A549 (cell line): Measurements from ENCODE around the gene BAHCC1. TPM values are rescaled to one million over a fixed set of nuclear protein-coding genes. Genes with fewer than 3 reads are reported as not detected.

ENCODE experiments used
- ATAC-seq, 2 experiments: fragments of 200-7000 bp in 1 of 2; fragments of >200 bp in 1 of 2; cut with Nextera tagmentation in 1 of 2; cut with Tn5 transposase in 1 of 2; 3 replicates each; pipeline versions ENCODE4 v1.8.0 to v1.9.1; 2018 to 2020; ENCODE audit warnings: mild to moderate bottlenecking in 1 of 2, moderate library complexity in 1 of 2
- CTCF ChIA-PET: fragments of 300-600 bp; sonication (Branson Sonifier 250); formaldehyde crosslinking; extraction: SDS; loops from one replicate; lab custom pipeline; 2021; ENCODE audit warnings: antibody characterized with exemption, inconsistent platforms; lab: Yijun Ruan, JAX
- POLR2A ChIA-PET: fragments of 350-600 bp; formaldehyde crosslinking; extraction: SDS; loops from one replicate; lab custom pipeline; 2021; ENCODE audit warnings: antibody characterized with exemption, inconsistent platforms; lab: Yijun Ruan, JAX
- DNase-seq, 2 experiments: peaks; one replicate each; pipeline versions ENCODE4 v3.0.0 to v3.0.0-alpha.2; 2011 to 2016; ENCODE audit warnings: low read depth in 1 of 2, low spot score in 1 of 2
- FAIRE-seq: peaks from 2 replicates; lab custom pipeline; 2011; peaks lifted over from hg19 to GRCh38; lab: Jason Lieb, UNC
- H3K27ac ChIP-seq, 2 experiments: fragments of >200 bp; sonication (Bioruptor Twin); formaldehyde crosslinking; 3 replicates each; pipeline ENCODE4 v1.5.1; 2016 to 2017
- H3K4me1 ChIP-seq: fragments of >200 bp; sonication (Bioruptor Twin); formaldehyde crosslinking; 3 replicates; pipeline ENCODE4 v1.6.1; 2016
- H3K4me2 ChIP-seq: fragments of >200 bp; sonication (Bioruptor Twin); formaldehyde crosslinking; 3 replicates; pipeline ENCODE4 v1.6.1; 2016
- H3K4me3 ChIP-seq: fragments of >200 bp; sonication (Bioruptor Twin); formaldehyde crosslinking; 3 replicates; pipeline ENCODE4 v1.5.1; 2016
- H3K9me3 ChIP-seq: fragments of >200 bp; sonication (Bioruptor Twin); formaldehyde crosslinking; 3 replicates; pipeline ENCODE4 v1.6.1; 2016
- CBX2 ChIP-seq: fragments of 200-600 bp; sonication (generic); IDR thresholded peaks from 2 replicates; pipeline ENCODE4 v1.6.1; 2016; ENCODE audit warnings: low read depth, mild to moderate bottlenecking, borderline replicate concordance
- CBX8 ChIP-seq: fragments of 200-600 bp; sonication (generic); IDR thresholded peaks from 2 replicates; pipeline ENCODE4 v1.6.1; 2016
- CHD2 ChIP-seq: fragments of 150-350 bp; IDR thresholded peaks from 2 replicates; pipeline ENCODE4 v1.6.1; 2014; ENCODE audit warnings: low read length; ENCODE audit not compliant: partially characterized antibody
- E2F6 ChIP-seq: IDR thresholded peaks from 2 replicates; pipeline ENCODE4 v1.6.1; 2012; ENCODE audit warnings: low read depth, borderline replicate concordance
- EHMT2 ChIP-seq: fragments of 200-600 bp; sonication (generic); IDR thresholded peaks from 2 replicates; pipeline ENCODE4 v1.6.1; 2016; ENCODE audit warnings: antibody characterized with exemption, low read depth, mild to moderate bottlenecking, moderate library complexity
- ELK1 ChIP-seq: fragments of 150-350 bp; IDR thresholded peaks from 2 replicates; pipeline ENCODE4 v1.6.1; 2014; ENCODE audit warnings: low read depth, mild to moderate bottlenecking, low read length
- EP300 ChIP-seq, 2 experiments: fragments of >200 bp; sonication (Bioruptor Twin); formaldehyde crosslinking; IDR thresholded peaks; 2 replicates in 1 of 2; 3 replicates in 1 of 2; pipeline ENCODE4 v1.6.1; 2016 to 2017
- FOSB ChIP-seq: fragments of 250-450 bp; sonication (Bioruptor Pico); IDR thresholded peaks from 2 replicates; pipeline ENCODE4 v1.5.0; 2020; ENCODE audit warnings: mild to moderate bottlenecking, moderate library complexity
- GATA3 ChIP-seq: IDR thresholded peaks from 2 replicates; pipeline ENCODE4 v1.6.1; 2012; ENCODE audit warnings: borderline replicate concordance
- HOXA7 ChIP-seq: fragments of 250-450 bp; sonication (Bioruptor Pico); IDR thresholded peaks from 2 replicates; pipeline ENCODE4 v1.5.0; 2020; ENCODE audit warnings: mild to moderate bottlenecking, moderate library complexity
- KDM1A ChIP-seq: fragments of 200-600 bp; sonication (generic); IDR thresholded peaks from 2 replicates; pipeline ENCODE4 v1.6.1; 2016; ENCODE audit warnings: low read depth, mild to moderate bottlenecking
- MYC ChIP-seq: IDR thresholded peaks from 2 replicates; pipeline ENCODE4 v1.6.1; 2012; ENCODE audit warnings: mild to moderate bottlenecking, inconsistent platforms, low read length, improper control_type of control experiment, borderline replicate concordance
- NR3C1 ChIP-seq: fragments of >200 bp; sonication (Bioruptor Twin); formaldehyde crosslinking; IDR thresholded peaks from 3 replicates; pipeline ENCODE4 v1.6.1; 2017
- PHF8 ChIP-seq: fragments of 200-600 bp; sonication (generic); IDR thresholded peaks from 2 replicates; pipeline ENCODE4 v1.6.1; 2016; ENCODE audit warnings: low read depth, mild to moderate bottlenecking, antibody characterized with exemption, moderate library complexity, borderline replicate concordance
- POLR2A ChIP-seq: IDR thresholded peaks from 2 replicates; pipeline ENCODE4 v1.6.1; 2012; ENCODE audit warnings: mild to moderate bottlenecking, low read length
- RCOR1 ChIP-seq: fragments of 150-350 bp; IDR thresholded peaks from 2 replicates; pipeline ENCODE4 v1.6.1; 2014; ENCODE audit warnings: antibody characterized with exemption, low read length, low read depth
- RFX5 ChIP-seq: fragments of 450-650 bp; IDR thresholded peaks from 2 replicates; pipeline ENCODE4 v1.7.1; 2014; ENCODE audit warnings: antibody characterized with exemption, mild to moderate bottlenecking, moderate library complexity
- SMC3 ChIP-seq: fragments of >200 bp; sonication (Bioruptor Twin); formaldehyde crosslinking; IDR thresholded peaks from 3 replicates; pipeline ENCODE4 v1.6.1; 2018; ENCODE audit warnings: inconsistent platforms
- TFCP2L1 ChIP-seq: fragments of 250-450 bp; sonication (Bioruptor Pico); IDR thresholded peaks from 2 replicates; pipeline ENCODE4 v1.5.0; 2021; ENCODE audit warnings: mild to moderate bottlenecking
- TP53 ChIP-seq: fragments of 250-450 bp; sonication (Bioruptor Pico); IDR thresholded peaks from 2 replicates; pipeline ENCODE4 v1.5.0; 2021; ENCODE audit warnings: mild to moderate bottlenecking, moderate library complexity
- ZC3H11A ChIP-seq: fragments of 450-650 bp; IDR thresholded peaks from 2 replicates; pipeline ENCODE4 v1.6.1; 2014; ENCODE audit warnings: antibody characterized with exemption, mild to moderate bottlenecking
- ZFP36 ChIP-seq: fragments of 450-650 bp; IDR thresholded peaks from 2 replicates; pipeline ENCODE4 v1.6.1; 2014; ENCODE audit warnings: borderline replicate concordance; ENCODE audit not compliant: partially characterized antibody
- ZNF302 ChIP-seq: fragments of 250-450 bp; sonication (Bioruptor Pico); IDR thresholded peaks from 2 replicates; pipeline ENCODE4 v1.9.0; 2021; ENCODE audit warnings: inconsistent platforms, mild to moderate bottlenecking, moderate library complexity
- WGBS: methylation state at CpG from one replicate; pipeline ENCODE4 v1.1.6; 2017; ENCODE audit errors: missing lambda C conversion rate; 5-methylcytosine and 5-hydroxymethylcytosine counted together
- polyA plus RNA-seq, 4 experiments: library from polyadenylated mRNA; depleted of rRNA in 3 of 4; stranded (reverse); fragments of >200 nt; fragmentation: RNase III in 1 of 4; extraction: RNeasy Plus Mini Kit Qiagen cat#74134 plus additional on column Dnase treatment in 1 of 4; gene quantifications; 2 replicates in 3 of 4; 3 replicates in 1 of 4; pipeline ENCODE4 v1.2.3, GENCODE V29; 2011 to 2017
- TF ChIP-seq, protein P1 (sequence below): fragments of >200 bp; sonication (Bioruptor Twin); formaldehyde crosslinking; IDR thresholded peaks from 3 replicates; pipeline ENCODE4 v1.6.1; 2016
- TF ChIP-seq, protein P2 (sequence below): IDR thresholded peaks from 2 replicates; pipeline ENCODE4 v1.6.1; 2012
- TF ChIP-seq, protein P3 (sequence below): fragments of 450-650 bp; IDR thresholded peaks from 2 replicates; pipeline ENCODE4 v1.6.1; 2014; ENCODE audit warnings: antibody characterized with exemption
- TF ChIP-seq, protein P4 (sequence below): fragments of 200-600 bp; sonication (generic); IDR thresholded peaks from 2 replicates; pipeline ENCODE4 v1.6.1; 2016; ENCODE audit warnings: antibody characterized with exemption, mild to moderate bottlenecking, moderate library complexity

BAHCC1 gene
- polyA plus RNA-seq, 2 of the 4 experiments (the other 2 are of a cell fraction) = 2.6 to 5.8 TPM

DNA sequence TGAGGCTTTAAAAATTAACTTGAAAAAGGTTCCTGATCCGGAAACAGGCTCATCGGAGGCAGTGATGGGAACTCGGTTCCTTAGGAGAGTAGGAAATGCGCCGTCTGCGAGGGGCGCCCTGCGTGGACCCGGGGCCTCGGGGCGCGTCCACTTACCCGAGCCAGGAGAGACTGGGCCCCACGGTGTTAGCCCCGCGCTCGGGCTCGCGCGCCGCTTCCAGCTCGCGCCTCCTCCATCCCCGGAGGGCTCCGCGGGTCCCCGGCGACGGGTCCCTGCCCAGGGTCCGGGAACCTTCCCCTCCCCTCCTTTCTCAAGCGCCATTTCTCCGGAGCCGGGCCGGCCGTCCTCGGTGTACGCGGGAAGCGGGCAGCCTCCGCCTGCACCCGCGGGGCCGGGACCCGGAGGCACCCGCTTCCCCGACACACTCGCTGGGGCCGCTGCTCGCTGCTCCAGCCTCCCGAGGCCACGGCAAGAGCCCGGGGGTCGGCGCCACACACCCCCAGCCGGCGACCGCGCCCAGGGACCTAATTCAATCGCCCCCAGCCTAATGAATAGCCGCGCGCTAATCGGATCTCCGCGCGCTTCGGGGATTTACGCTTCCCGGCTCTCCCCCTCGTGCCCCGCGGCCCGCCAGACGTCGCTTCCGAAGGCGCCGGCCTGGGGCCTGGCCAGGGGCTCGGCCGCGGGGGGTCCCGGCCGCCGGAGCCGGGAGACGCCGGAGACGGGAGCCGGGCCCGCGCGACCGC is 2.2 kb upstream of the BAHCC1 start:
- FAIRE-seq (no peak), ATAC-seq (no peak), DNase-seq (peak in 1 of 2 experiments; percentile 39)
- peak overlapping the region; percentile 90 to 95 for H3K27ac ChIP-seq
- CTCF ChIA-PET = interaction anchor here (0.7 to 8.6 kb wide), 11 partner anchors 21 to 140 kb away, joined by 3 to 121 read pairs (median 4); no protein-coding TSS in a partner anchor
- TF ChIP-seq, protein P1, sequence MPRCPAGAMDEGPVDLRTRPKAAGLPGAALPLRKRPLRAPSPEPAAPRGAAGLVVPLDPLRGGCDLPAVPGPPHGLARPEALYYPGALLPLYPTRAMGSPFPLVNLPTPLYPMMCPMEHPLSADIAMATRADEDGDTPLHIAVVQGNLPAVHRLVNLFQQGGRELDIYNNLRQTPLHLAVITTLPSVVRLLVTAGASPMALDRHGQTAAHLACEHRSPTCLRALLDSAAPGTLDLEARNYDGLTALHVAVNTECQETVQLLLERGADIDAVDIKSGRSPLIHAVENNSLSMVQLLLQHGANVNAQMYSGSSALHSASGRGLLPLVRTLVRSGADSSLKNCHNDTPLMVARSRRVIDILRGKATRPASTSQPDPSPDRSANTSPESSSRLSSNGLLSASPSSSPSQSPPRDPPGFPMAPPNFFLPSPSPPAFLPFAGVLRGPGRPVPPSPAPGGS = no peak; the same call in 2 of the 3 replicates
- TF ChIP-seq, protein P2, sequence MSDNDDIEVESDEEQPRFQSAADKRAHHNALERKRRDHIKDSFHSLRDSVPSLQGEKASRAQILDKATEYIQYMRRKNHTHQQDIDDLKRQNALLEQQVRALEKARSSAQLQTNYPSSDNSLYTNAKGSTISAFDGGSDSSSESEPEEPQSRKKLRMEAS = peak; percentile 19; the same call in 1 of the 2 replicates
- 0 out of 3 replicates have a peak, but pooled peaks have one; percentile 9 for TF ChIP-seq SMC3
- no peaks in the 10 kb centered on the region for H3K9me3 ChIP-seq
- POLR2A ChIA-PET = interaction anchor here (0.7 to 1.2 kb wide), 4 partner anchors 26 to 121 kb away, joined by 3 to 17 read pairs (median 4); no protein-coding TSS in a partner anchor
- H3K4me2 ChIP-seq = peak overlapping the region; percentile 92
- H3K4me3 ChIP-seq = peak overlapping the region; percentile 69
- peaks cover 34% of the 10 kb centered on the region for H3K4me1 ChIP-seq
- 7% methylated on average over 61 of the region's 93 CpGs for WGBS

DNA sequence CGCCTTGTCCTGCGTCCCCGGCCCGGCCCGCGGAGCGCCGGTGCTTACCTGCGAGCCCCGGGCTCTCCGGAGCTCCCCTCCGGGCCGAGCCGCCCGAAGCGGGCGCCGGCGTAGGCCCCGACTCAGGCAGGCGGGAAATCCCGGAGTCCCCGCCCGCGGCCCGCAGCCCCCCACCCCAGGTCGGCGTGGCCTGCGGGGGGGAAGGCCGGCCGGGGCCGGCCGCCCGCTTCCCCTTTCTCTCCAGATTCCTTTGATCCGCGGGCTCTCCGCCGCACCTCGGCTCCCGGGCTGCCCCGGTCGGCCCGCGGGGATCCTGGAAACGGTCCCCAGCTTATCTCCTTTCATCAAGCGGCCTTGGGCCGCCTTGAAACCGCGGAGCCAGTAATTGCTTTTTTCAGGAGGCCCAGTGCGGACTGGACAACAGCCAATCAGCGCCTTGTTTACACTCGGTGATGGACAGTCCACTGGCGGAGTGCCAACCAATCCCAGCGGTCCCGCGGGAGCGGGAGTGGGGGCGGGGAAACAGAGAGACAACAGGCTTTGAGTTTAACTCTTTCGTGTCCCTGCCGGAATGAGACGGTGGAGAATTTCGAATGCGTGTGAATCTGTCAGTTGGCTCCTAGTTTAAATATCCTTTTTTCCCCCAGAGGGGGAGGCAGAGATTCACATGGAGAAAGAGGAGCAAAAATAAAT is 1.4 kb upstream of the BAHCC1 start:
- DNase-seq (peak; percentile 100), ATAC-seq (peak; percentile 38 to 53), FAIRE-seq (peak; percentile 93)
- ChIA-PET POLR2A (interaction anchor here (0.8 to 1.3 kb wide), 4 partner anchors 26 to 64 kb away, joined by 3 to 17 read pairs (median 6); no protein-coding TSS in a partner anchor), CTCF (interaction anchor here (0.7 to 8.6 kb wide), 10 partner anchors 11 to 141 kb away, joined by 3 to 121 read pairs (median 6); no protein-coding TSS in a partner anchor)
- H3K4me3 ChIP-seq = peak overlapping the region; percentile 69
- no peaks in the 10 kb centered on the region for H3K9me3 ChIP-seq
- peaks cover 42% of the 10 kb centered on the region for H3K4me1 ChIP-seq
- H3K4me2 ChIP-seq = peak overlapping the region; percentile 92
- 3% methylated on average over 37 of the region's 63 CpGs for WGBS
- peak overlapping the region; percentile 90 to 95 for H3K27ac ChIP-seq
- TF ChIP-seq MYC (no peak), HOXA7 (CRISPR knock-in tag) (no peak), CBX8 (no peak), EP300 (IDR thresholded peaks at IDR 0.05) (peak in 1 of 2 experiments; percentile 42; a peak in 1 of 5 replicates), RCOR1 (no peak), CBX2 (no peak), ZC3H11A (no peak), TP53 (CRISPR knock-in tag) (no peak), CHD2 (peak; percentile 75), TFCP2L1 (CRISPR knock-in tag) (no peak), ELK1 (peak; percentile 20; the same call in 1 of the 2 replicates), KDM1A (no peak; the same call in 1 of the 2 replicates), EHMT2 (no peak), FOSB (CRISPR knock-in tag) (no peak), GATA3 (peak; percentile 99), E2F6 (peak; percentile 66; the same call in 1 of the 2 replicates), ZNF302 (CRISPR knock-in tag) (no peak), POLR2A (peak; percentile 49), NR3C1 (no peak), RFX5 (no peak), ZFP36 (no peak), PHF8 (peak; percentile 84; the same call in 1 of the 2 replicates)
- TF ChIP-seq, protein P3, sequence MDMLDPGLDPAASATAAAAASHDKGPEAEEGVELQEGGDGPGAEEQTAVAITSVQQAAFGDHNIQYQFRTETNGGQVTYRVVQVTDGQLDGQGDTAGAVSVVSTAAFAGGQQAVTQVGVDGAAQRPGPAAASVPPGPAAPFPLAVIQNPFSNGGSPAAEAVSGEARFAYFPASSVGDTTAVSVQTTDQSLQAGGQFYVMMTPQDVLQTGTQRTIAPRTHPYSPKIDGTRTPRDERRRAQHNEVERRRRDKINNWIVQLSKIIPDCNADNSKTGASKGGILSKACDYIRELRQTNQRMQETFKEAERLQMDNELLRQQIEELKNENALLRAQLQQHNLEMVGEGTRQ = no peak
- TF ChIP-seq, protein P4, sequence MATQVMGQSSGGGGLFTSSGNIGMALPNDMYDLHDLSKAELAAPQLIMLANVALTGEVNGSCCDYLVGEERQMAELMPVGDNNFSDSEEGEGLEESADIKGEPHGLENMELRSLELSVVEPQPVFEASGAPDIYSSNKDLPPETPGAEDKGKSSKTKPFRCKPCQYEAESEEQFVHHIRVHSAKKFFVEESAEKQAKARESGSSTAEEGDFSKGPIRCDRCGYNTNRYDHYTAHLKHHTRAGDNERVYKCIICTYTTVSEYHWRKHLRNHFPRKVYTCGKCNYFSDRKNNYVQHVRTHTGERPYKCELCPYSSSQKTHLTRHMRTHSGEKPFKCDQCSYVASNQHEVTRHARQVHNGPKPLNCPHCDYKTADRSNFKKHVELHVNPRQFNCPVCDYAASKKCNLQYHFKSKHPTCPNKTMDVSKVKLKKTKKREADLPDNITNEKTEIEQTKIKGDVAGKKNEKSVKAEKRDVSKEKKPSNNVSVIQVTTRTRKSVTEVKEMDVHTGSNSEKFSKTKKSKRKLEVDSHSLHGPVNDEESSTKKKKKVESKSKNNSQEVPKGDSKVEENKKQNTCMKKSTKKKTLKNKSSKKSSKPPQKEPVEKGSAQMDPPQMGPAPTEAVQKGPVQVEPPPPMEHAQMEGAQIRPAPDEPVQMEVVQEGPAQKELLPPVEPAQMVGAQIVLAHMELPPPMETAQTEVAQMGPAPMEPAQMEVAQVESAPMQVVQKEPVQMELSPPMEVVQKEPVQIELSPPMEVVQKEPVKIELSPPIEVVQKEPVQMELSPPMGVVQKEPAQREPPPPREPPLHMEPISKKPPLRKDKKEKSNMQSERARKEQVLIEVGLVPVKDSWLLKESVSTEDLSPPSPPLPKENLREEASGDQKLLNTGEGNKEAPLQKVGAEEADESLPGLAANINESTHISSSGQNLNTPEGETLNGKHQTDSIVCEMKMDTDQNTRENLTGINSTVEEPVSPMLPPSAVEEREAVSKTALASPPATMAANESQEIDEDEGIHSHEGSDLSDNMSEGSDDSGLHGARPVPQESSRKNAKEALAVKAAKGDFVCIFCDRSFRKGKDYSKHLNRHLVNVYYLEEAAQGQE = peak; percentile 22; the same call in 1 of the 2 replicates
